GM19025 (cell line): ENCODE data around the gene TMBIM6.
"Not testable (repeated sequence)": the region's sequence is repeated elsewhere in the genome, so short reads cannot be mapped to it uniquely, and the experiment has no call there.

Experiments used
- ATAC-seq: cut with Tn5 transposase; IDR thresholded peaks from one replicate; pipeline ENCODE4 v1.9.1; 2021; ENCODE audit warnings: mild to moderate bottlenecking, low read depth, moderate library complexity; ENCODE audit not compliant: unreplicated experiment

The TMBIM6 gene

DNA sequence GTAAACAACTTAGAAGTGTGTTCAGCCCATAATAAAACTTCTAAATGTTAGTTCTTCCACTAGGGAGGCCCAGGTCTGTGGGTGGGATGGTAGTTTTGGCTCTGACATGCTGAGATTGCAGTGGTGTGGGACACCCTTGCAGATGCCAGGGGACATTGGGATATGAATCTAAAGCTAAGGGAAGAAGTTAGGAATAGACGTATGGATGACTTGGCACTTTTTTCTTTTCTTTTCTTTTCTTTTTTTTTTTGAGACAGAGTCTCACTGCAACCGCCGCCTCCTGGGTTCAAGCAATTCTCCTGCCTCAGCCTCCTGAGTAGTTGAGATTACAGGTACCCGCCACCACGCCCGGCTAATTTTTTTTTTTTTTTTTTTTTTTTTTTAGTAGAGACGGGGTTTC lies 31.7 kb downstream of the TMBIM6 start:
- ATAC-seq: not testable (repeated sequence)

DNA sequence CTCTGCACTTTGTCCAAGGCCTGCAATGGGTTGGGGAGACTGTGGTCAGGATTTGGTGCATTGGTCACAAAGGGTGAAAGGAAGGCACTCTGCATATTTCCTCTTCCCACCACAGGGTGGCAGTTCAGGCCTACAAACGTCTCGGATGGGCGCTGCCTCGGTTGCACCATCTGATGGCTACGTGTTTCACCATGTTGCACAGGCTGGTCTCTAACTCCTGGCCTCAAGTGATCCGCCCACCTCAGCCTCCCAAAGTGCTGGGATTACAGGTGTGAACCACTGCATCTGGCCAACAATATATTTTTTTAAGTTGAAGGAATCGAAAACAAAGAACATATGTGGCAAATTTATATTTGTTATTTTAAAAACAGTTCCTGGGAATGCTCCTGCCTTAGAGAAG lies 35.1 kb downstream of the TMBIM6 start:
- no peak for ATAC-seq

DNA sequence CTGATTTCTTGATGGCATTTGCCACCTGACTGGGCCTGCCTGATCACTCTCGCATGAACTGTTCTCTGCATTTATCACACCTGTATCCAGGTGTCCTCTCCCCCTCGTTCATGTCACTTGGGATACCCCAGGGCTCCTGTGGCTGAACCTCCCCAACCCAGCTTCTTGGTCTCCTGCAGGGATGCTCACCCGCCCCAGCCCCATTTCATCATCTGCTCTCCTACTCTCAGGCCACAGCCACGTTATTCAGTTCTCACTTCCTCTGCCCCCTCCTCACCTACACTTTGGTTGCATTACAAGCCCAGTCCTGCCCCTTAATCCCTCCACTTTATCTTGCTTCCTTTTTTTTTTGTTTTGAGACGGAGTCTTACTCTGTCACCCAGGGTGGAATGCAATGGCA lies 35.5 kb downstream of the TMBIM6 start:
- ATAC-seq: no peak

DNA sequence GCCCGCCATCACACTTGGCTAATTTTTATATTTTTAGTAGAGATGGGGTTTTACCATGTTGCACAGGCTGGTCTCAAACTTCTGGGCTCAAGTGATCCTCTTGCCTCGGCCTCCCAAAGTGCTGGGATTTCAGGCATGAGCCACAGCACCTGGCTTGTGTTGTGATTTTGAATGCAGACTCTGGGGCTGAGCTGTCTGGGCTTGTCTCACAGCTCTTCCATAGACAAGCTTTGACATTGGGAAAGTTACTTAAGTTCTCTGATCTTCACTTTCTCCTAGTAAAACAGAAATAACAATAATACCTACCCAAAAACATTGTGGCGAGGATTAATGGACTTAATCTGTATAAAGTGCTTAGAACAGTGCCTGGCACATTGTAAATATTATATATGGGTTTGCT lies 36.0 kb downstream of the TMBIM6 start:
- ATAC-seq: no peak

DNA sequence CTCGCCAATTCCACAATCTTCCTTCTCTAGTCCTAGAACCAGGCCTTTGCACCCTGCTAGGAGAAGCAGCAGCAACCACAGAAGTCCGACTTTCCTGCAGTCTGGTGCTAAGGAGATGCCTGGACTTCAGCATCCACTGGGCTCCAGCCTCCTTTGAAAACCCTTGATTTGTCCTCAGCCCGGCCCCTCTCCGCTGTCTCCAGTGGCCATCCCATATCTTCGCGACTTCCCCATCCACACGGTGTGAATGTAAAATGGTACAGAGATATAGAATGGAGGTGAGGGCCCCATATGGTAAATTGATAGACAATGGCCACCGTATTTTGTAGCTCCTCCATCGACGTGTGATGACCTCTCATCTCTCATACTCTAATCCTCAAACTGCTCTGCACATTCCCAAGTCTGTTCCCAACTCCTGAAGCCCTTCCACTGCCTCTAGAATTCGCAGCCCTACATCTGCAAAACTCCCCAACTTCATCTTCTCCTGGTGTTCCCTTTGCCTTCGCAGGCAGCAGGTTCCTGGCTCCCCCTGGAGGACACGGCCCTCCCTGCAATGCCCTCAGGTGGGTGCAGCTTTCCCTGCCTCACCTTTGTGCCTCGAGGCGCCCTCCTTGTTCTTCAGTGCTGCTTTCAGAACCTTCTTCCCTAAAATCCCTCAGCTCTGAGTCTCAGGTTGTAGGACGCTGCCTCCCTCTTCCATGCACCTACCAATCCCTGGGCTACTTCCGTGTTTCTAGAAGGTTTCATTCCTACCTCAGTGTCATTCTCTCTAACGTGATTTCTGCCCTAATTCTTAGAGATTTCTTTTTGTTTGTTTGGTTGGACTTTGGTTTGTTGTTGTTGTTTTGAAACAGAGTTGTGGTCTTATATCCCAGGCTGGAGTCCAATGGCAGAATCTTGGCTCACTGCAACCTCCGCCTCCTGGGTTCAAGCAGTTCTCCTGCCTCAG lies 36.7 kb downstream of the TMBIM6 start:
- ATAC-seq: no peak

DNA sequence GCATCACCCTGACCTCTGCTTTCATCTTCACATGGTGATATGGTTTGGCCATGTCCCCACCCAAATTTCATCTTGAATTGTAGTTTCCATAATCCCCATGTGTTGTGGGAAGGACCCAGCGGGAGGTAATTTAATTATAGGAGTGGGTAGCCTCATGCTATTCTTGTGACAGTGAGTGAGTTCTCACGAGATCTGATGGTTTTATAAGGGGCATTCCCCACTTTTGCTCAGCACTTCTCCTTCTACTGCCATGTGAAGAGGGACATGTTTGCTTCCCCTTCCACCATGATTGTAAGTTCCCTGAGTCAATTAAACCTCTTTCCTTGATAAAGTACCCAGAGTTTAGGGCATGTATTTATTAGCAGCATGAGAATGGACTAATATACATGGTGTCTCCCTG lies 38.2 kb downstream of the TMBIM6 start:
- no peak for ATAC-seq

DNA sequence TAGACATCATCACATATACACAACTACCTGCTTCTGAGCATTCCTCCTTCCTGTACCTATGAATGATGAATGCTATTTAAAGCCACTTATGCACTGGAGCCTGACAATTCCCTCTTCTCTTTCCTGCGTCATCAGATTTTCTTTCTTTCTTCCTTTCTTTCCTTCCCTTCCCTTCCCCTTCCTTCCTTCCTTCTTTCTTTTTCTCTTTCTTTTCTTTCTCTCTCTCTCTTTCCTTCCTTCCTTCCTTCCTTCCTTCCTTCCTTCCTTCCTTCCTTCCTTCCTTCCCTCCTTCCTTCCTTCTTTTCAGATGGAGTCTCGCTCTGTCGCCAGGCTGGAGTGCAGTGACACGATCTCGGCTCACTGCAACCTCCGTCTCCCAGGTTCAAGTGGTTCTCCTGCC lies 39.6 kb downstream of the TMBIM6 start:
- ATAC-seq: not testable (repeated sequence)

DNA sequence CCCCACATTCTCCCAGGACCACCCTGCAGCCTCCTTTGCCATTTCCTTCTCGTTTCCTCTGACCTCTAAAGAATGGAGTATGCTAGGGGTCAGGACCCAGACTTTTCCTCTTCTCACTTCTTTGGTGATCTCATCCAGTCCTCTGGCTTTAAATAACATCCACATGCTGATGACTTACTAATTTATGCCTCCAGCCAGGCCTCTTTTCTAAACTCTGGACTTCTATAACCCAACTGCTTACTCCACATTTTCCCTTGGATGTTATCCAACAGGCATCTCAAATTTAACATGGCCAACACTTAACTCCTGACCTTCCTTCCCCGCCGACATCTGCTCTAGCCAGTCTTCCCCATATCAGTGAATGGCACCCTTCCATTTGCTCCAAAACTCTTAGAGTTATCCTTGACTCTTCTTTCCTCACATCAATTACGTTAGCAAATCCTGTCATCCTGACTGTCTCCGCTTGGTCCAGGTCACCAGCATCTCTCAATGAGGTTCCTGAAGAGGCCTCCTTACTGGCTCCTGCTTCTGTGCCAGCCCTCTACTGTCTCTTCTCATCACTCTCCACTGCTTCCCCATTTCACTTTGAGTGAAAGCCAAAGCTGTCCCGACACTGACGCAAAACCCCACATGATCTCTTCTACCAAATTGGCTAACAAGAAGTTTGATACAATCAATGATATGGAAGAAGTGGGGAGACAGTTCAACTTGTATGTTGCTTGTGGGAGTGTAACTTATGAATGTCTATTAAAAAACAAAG lies 42.7 kb downstream of the TMBIM6 start:
- no peak for ATAC-seq

DNA sequence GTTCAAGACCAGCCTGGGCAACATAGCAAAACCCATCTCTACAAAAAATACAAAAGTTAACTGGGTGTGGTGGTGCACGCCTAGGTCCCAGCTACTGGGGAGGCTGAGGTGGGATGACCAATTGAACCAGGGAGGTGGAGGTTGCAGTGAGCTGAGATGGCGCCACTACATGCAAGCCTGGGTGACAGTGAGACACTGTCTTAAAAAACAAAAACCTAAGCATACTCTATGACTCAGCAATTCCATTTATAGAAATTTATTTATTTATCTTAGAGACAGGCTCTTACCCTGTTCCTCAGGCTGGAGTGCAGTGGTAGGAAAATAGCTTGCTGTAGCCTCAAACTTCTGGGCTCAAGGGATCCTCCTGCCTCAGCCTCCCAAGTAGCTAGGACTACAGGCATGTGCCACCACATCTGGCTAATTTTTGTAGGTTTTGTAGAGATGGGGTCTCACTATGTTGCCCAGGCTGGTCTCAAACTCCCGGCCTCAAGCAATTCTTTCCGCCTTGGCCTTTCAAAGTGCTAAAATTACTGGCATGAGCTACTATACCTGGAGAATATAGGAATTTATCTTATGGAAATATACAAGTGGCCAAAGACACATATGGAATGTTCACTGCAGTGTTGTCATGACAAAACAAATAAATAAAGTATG lies 43.5 kb downstream of the TMBIM6 start:
- ATAC-seq: no peak

DNA sequence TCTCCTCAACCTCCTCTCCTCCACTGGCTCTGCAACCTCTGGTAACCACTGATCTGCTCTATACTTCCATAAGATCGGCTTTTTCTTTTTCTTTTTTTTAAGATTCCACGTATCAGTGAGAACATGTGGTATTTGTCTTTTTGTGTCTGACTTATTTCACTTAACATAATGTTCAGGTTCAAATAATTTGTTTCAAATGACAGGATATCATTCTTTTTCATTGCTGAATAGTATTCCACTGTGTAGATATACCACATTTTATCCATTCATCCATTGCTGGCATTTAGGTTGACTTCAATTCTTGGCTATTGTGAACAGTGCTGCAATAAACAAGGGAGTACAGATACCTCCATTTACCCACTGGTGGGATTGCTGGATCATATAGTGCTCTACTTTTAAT lies 46.3 kb downstream of the TMBIM6 start:
- ATAC-seq: no peak

DNA sequence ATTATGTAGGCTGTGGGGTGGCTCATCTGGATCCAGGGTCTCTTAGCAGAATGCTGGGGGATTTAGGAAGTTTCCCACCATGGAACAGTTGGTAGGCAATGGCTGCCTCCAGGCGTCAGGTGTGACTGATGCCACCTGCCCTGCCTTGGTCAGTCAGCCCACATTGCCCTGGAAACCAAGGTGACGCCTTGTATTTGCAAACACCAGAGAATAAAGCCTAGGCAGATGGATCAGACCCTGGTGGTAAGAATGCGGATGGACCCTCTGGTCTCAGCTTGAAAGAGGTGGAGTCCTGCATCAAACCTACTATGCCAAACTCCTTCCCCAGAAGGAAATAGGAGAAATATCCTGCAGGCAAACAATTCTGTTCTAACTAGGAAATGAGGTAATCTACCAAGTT lies 48.6 kb downstream of the TMBIM6 start:
- no peak for ATAC-seq

DNA sequence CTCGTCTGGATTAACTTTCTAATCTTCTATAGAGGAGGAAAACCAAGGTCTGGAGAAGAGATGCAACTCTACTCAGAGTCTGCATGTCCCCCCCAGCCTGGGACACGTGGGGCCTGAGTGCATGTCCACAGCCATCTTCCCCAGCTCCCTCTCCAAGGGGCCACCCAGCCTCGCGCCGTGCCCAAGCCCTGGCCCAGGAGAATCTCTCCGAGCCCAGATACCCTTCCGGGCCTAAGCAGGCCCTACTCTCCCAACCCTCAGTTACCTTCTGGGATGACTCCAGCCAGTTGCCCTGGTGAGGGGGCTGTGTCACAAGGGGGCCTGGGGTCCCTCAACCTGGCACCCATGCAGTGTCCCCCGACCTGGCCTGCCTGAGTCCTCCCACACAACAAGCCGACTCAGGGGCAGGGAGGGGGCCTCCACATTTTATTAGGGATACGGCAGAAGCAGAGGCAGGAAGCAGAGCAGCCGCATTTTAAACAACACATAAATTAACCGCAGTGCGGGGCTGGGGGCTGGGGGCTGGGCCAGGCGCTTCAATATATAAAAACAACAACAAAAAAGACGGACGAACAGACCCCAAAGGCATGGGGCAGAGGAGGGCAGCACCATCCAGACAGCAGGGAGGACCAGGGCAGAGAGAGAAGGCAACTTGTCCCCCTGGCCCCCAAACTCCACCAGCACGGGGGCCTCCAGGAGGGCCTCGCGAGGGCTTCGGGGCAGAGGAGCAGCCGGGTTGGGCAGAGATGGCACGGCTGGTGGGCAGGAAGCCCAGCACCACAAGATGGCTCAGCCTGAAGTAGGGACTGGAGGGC lies 49.6 kb downstream of the TMBIM6 start:
- no peak for ATAC-seq

DNA sequence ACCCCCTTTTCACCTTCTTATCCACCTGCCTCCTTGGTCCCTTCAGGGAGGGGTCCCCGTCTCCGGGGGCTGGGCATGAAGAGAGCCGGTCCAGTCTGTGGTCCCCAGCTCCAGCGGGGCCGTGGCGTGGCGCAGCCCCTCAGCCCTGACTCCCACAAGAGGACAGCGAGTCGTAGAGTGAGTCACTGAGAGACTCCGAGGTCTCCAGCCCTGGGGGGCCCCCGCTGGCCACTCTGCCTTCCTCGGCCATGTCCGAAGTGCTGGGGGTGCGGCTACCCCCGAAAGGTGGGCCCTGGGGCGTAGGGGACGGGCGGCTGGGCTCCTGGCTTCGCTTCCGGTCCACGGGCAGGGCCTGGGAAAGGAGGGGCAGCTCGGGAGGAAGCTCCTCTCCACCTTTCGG lies 50.3 kb downstream of the TMBIM6 start:
- no peak for ATAC-seq

DNA sequence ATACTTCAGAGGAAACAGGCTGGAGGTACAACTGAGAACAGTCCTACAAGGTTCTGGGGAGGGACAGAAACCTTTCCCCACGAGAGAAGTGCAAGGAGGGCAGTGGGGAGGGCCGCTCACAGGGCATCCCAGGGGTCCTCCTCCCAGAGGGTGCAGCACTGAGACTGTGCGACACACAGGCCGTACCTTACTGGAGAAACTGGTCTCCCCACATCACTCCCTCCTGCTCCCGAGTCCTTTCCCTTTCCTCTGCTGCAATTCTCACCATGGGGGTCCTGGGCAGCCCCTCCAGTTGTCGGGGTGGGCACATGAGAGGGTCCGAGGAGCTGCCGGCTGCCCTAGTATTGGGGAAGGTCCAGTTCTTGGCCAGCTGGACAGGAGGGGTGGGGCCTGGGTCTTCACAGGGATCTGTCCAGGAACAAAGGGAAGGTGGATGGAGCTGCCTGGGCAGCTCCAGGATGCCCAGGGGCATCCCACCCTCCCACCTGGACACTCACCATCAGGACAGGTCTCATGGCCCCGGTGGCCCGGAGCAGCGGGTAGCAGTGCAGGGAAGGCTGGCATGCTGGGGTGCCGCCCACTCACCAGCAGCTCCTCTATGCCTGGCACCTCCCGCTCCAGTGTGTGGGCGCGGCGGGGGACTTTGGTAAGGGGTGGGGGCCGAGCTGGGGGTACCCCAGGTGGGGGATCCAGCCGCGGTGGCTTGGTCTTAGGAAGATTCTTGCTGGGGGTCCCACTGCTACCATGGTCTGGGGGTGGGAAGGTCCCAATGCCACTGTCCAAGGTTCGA lies 51.0 kb downstream of the TMBIM6 start:
- ATAC-seq: no peak

DNA sequence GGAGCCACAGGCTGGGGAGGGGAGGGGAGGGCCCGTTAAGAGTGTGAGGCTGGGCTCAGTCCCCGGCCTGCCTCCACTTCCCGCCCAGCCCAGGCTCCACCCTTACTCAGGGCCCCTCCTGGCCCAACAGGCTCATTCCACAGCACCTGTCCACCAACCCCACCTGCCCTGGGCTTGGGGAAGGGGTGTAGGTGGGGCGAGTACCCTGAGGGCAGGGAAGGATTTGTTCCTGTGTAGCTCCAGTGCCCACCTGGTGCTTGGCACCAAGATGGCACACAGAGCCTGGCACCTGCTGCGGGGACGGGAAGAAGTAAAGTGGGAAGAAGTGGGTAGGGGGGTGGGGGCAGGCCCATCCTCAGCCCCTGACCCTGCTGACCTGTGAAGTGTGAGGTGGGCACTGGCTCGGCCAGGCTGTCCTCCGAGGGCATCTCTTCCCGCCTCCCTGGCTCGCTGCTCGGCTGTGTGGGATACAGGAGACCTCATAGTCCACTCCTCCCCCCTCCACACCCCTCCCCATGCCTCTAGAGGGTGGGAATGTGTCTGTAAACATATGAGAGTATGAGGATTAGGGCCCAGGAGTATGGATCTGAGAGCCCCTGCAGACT lies 51.7 kb downstream of the TMBIM6 start:
- no peak for ATAC-seq

DNA sequence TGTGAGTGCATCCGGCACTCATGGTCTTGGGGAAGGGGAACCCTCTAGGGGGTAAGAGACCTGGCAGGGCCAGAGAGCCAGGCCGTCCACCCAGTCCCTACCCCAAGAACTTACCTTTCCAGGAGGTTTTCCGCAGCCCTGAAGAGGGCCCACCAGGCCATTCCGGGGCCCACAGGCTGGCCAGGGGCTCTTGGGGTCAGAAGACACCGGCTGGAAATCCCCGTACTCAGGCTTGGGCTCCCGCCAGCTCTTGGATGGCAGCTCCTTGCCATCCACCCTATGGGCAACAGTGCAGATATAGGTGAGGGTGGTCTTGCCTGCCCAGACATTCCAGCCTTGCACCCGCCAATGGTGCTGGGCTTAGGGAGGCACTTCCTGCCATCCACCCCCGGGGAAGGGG lies 52.3 kb downstream of the TMBIM6 start:
- no peak for ATAC-seq

DNA sequence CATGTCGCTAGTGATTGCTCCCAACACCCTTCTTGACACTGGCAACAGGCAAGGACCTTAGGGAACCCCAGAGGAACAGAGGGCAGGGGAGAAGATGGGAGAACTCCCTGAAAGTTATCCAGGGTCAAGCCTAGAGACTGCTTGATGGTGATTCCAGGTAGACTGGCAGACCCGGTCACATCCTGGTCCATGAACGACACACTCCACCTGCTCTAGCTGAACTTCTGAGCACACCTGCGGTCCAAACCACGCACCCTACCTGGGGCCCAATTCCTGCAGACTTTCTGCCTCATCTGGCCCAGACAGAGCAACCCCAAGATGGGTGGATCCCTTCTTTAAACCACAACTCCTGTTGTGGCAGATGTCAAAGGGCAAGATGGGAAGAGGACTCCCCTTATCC lies 52.7 kb downstream of the TMBIM6 start:
- ATAC-seq: no peak

DNA sequence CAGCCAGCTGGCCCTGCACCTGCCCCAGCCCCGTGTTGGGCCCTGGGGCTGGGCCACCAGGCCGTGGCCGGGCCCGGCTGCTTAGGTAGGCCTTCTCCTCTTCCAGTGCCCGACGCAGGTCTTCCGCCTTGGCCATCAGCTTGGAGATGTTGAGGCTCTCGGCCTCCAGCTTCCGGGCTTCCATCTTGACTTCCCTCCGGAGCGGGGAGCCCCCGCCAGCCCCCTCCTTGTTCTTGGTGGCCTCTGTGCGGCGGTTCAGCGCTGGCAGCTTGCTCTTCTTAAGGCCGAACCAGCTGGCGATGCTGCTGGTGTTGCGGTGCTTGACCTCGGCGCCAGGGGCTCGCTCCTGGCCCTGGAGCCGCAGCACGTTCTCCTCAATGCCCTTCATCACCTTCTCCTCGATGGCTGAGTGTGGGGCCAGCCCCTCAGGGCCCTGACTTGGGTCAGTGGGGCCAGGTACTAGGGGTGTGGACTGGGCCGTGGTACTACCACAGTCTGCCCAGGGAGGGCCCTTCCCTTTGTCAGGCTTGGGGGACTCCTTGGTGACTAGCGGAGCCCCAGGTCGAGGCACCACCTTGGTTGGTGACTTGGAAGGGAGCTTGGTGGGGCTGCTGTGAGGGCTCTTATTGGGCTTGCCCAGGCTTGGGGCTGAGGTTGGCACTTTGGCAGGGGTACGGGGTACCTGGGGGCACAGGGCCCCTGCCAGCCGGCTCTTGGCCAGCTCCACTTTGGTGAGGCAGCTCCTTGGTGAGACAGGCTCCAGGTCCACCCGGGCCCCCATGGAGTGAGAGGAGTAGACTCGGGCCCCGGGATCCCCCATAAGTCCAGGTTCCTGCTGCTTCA lies 53.7 kb downstream of the TMBIM6 start:
- no peak for ATAC-seq
